Heart right ventricle (tissue), 16 donors: Measurements from ENCODE around the gene LMBRD2. TPM values are rescaled to one million over a fixed set of nuclear protein-coding genes. Genes with fewer than 3 reads are reported as not detected.

Experiments used
- ATAC-seq, 8 donors: fragments of 200-7000 bp; cut with Tn5 transposase; one replicate each; pipeline ENCODE4 v1.9.1; 2020; ENCODE audit warnings: mild to moderate bottlenecking in 8 of 8, moderate library complexity in 8 of 8, moderate number of reproducible peaks in 1 of 8
- DNase-seq, 2 donors: peaks; one replicate each; pipeline ENCODE4 v3.0.0-alpha.2; 2020
- H3K27ac ChIP-seq, 10 donors: fragments of 200-600 bp; sonication (generic) in 2 of 10; one replicate each; pipeline versions ENCODE4 v1.5.0 to v1.8.0; 2020 to 2022; ENCODE audit warnings: mild to moderate bottlenecking in 3 of 10
- H3K27me3 ChIP-seq, 7 donors: fragments of 200-600 bp; one replicate each; pipeline ENCODE4 v1.8.0; 2021 to 2022; ENCODE audit warnings: mild to moderate bottlenecking in 2 of 7
- H3K36me3 ChIP-seq, 9 donors: fragments of 200-600 bp; sonication (generic) in 1 of 9; one replicate each; pipeline versions ENCODE4 v1.5.0 to v1.8.0; 2020 to 2022; ENCODE audit warnings: mild to moderate bottlenecking in 2 of 9
- H3K4me1 ChIP-seq, 9 donors: fragments of 200-600 bp; sonication (generic) in 1 of 9; one replicate each; pipeline versions ENCODE4 v1.5.0 to v1.8.0; 2020 to 2022; ENCODE audit warnings: mild to moderate bottlenecking in 4 of 9
- H3K4me3 ChIP-seq, 10 donors: fragments of 200-600 bp; sonication (generic) in 2 of 10; one replicate each; pipeline versions ENCODE4 v1.5.0 to v1.8.0; 2020 to 2022; ENCODE audit warnings: mild to moderate bottlenecking in 7 of 10, moderate library complexity in 2 of 10
- H3K9me3 ChIP-seq, 11 donors: fragments of 200-600 bp in 10 of 11; sonication (generic) in 2 of 11; one replicate each; pipeline versions ENCODE4 v1.5.0 to v1.8.0; 2013 to 2022; ENCODE audit warnings: mild to moderate bottlenecking in 2 of 11, control low read depth in 1 of 11, moderate library complexity in 1 of 11
- CTCF ChIP-seq, 9 donors: fragments of 200-600 bp; sonication (generic) in 2 of 9; IDR thresholded peaks; one replicate each; pipeline versions ENCODE4 v1.5.0 to v1.8.0; 2021 to 2022; ENCODE audit warnings: antibody characterized with exemption in 9 of 9, mild to moderate bottlenecking in 5 of 9, moderate library complexity in 1 of 9
- WGBS, 2 donors: extraction: QIAGEN DNeasy Blood & Tissue Kit; methylation state at CpG; one replicate each; pipeline ENCODE4 v1.1.7; 2013; ENCODE audit warnings: inconsistent platforms in 1 of 2; 5-methylcytosine and 5-hydroxymethylcytosine counted together
- intact Hi-C, 10 donors: fragments of 100-400 bp; cut with DNase I; formaldehyde crosslinking; loops; one replicate each; pipeline versions ENCODE4 v1.11.1 to v1.14.2; 2022
- polyA plus RNA-seq, 2 donors: library from polyadenylated mRNA; stranded (reverse); fragments of 200-250 nt; gene quantifications; one replicate each; pipeline ENCODE4 v1.2.3, GENCODE V29; 2013
- total RNA-seq, 10 donors: library from RNA; stranded (reverse); fragmentation: NEBNext Ultra II Directional in 3 of 10; extraction: Animal tissue kit (Norgen Biotek cat#: 25700) in 3 of 10; gene quantifications; one replicate each; pipeline versions ENCODE4 v1.2.1 to v1.2.4, GENCODE V29; 2021 to 2023
- donor health status: Arrhythmogenic right ventricular cardiomyopathy.
- donor health status: ischemic (EF 13 %, LVEDD 7.1; RV severe dilation, severe dysfunction).
- donor health status: healthy with polysubstance abuse.
- donor health status: DM: no; HTN: yes; CAD: no.
- donor health status: DM: no; HTN: no; CAD: no.
- donor health status: ischemic (EF 25% LVEDD 6.9; RV normal size, moderate dysfunction).
- donor health status: ischemic (EF 25% LVEDD 5.7; RV mildly dilated, moderate dysfunction).
- donor health status: healthy.
- donor health status: DM: yes; HTN: yes; CAD: no.
- donor health status: Ischemic cardiomyopathy.
- donor health status: ischemic (EF 35%, LVEDD 5.7; RV mildly dilated, moderate dysfunction).
- donor health status: nonischemic (EF 11% LVEDD 7.7; RV severe dilation, severe dysfunction).
- donor health status: DM: yes; HTN: yes; CAD: no.
- donor health status: PGD.
- donor health status: ischemic (EF 29% LVEDD 5.4; RV normal size, mild dysfunction).
- donor health status: nonischemic (EF 23%, LVEDD 6.1; RV moderate dilation, normal function).

LMBRD2 gene
- total and polyA plus RNA-seq, 12 donors: 2.2 to 16.5 (median 12.3) TPM

- TF ChIP-seq CTCF (IDR thresholded peaks at IDR 0.05): no peak
- intact Hi-C loops: loop anchor here in 7 of 10 donors (5.0 to 10.0 kb wide), 5 partner anchors 130 to 230 kb away; partner anchors contain the start of gene RANBP3L (in 3 of the 7)
- Histone ChIP-seq H3K36me3 (peaks cover 0 to 97% (median 35%) of the 10 kb centered on the region in 9 donors), H3K27me3 (no peaks in the 10 kb centered on the region), H3K4me3 (no peak overlapping the region), H3K9me3 (no peaks in the 10 kb centered on the region), H3K27ac (no peak overlapping the region), H3K4me1 (no peaks in the 10 kb centered on the region)
- WGBS, 2 donors: 85 to 87% methylated on average over 5 of the region's 5 CpGs
- no peak for ATAC-seq
- DNase-seq: no peak
These were observed 23.4 kb upstream of the LMBRD2 start for GRCh38 chr5:36175043-36175442.

DNA sequence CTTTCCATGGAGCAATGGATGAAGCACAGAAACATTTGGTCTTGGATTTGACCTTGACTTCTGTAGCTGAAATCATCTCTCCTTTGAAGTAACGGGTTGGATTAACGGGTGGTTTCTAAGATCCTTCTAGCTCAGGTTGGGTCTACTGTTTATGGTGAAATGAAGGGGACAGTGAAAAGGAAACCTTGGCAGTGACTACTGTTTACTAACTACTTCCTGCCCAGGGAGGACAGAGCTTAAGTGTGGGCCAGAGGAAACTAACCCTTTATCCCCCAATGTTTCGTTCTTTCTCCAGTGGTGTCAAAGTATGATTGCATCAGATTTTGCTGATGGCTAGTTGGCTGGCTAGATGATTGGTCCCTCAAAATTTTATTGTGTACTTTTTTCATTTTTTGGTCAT lies 22.4 kb upstream of the LMBRD2 start:
- DNase-seq: no peak
- intact Hi-C loops: loop anchor here in 4 of 10 donors (10.0 kb wide), 3 partner anchors 131 to 231 kb away; partner anchors contain the start of gene RANBP3L (in 3 of the 4)
- Histone ChIP-seq H3K9me3 (no peaks in the 10 kb centered on the region), H3K4me3 (no peak overlapping the region), H3K4me1 (no peaks in the 10 kb centered on the region), H3K36me3 (peaks cover 0 to 97% (median 36%) of the 10 kb centered on the region in 9 donors), H3K27ac (no peak overlapping the region), H3K27me3 (no peaks in the 10 kb centered on the region)
- 62 to 77% methylated on average over 3 of the region's 3 CpGs for WGBS, 2 donors
- no peak for ATAC-seq
- no peak for TF ChIP-seq CTCF (IDR thresholded peaks at IDR 0.05)

DNA sequence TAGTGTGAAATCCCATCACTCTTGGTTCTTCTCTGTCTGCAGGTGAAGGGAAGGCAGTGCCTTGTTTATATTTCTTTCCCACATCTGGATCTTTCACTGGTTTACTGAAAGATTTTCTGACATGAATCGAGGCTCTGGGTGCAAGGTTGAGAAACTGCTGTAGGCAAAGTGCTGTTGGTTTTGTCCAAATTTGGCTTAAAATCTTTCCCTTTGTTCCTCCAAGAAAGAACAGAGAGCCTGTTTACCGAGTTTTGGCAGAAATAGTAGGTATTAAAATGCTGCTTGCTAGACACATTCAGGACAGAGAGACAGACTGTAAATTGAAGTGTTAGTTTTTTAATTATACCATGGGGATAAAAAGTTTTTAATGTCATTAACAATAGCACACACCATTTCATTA lies 21.7 kb upstream of the LMBRD2 start:
- H3K27ac ChIP-seq: no peak overlapping the region
- H3K4me1 ChIP-seq: no peaks in the 10 kb centered on the region
- no peak for ATAC-seq
- no peak for TF ChIP-seq CTCF (IDR thresholded peaks at IDR 0.05)
- H3K9me3 ChIP-seq: no peaks in the 10 kb centered on the region
- WGBS, 2 donors: 88 to 93% methylated on average over 2 of the region's 2 CpGs
- intact Hi-C loops: loop anchor here in 4 of 10 donors (10.0 kb wide), 3 partner anchors 131 to 231 kb away; partner anchors contain the start of gene RANBP3L (in 3 of the 4)
- DNase-seq: no peak
- no peak overlapping the region for H3K4me3 ChIP-seq
- H3K36me3 ChIP-seq: peaks cover 0 to 97% (median 39%) of the 10 kb centered on the region in 9 donors
- H3K27me3 ChIP-seq: no peaks in the 10 kb centered on the region

GRCh38 chr5:36172599-36172998 lies 20.9 kb upstream of the LMBRD2 start:
- intact Hi-C loops: loop anchor here in 4 of 10 donors (10.0 kb wide), 3 partner anchors 132 to 232 kb away; partner anchors contain the start of gene RANBP3L (in 3 of the 4)
- WGBS, 2 donors: 75 to 92% methylated on average over 1 of the region's 1 CpG
- no peak for TF ChIP-seq CTCF (IDR thresholded peaks at IDR 0.05)

More at GRCh38 chr5:36172599-36172998, 20.9 kb upstream of the LMBRD2 start:
- H3K27ac ChIP-seq: no peak overlapping the region
- H3K4me1 ChIP-seq: no peaks in the 10 kb centered on the region
- no peak overlapping the region for H3K4me3 ChIP-seq
- H3K9me3 ChIP-seq: no peaks in the 10 kb centered on the region
- DNase-seq (no peak), ATAC-seq (no peak)
- H3K36me3 ChIP-seq: peaks cover 0 to 97% (median 47%) of the 10 kb centered on the region in 9 donors
- no peaks in the 10 kb centered on the region for H3K27me3 ChIP-seq
